ENCODE data around the gene RASGRF1.

DNA sequence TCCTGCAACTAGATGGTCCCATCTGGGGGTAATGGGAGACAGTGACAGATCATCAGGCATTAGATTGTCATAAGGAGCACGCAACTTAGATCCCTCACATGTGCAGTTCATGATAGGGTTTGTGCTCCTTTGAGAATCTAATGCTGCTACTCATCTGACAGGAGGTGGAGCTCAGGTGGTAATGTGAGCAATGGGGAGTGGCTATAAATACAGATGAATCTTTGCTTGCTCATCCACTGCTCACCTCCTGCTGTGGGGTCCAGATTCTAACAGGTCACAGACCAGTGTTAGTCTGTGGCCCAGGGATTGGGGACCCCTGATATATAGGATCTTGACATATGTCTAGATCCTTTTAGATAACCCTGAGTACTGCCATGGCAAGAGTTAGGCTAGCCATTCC lies 52.7 kb downstream of the RASGRF1 start:
- TF ChIP-seq CTCF (IDR thresholded peaks at IDR 0.05) (no peak), POLR2A (IDR thresholded peaks at IDR 0.05) (no peak)

Data from breast epithelium (tissue), 3 donors.